Lower leg skin (tissue), 4 donors: ENCODE data around the gene MORC2. TPM values are rescaled to one million over a fixed set of nuclear protein-coding genes. Genes with fewer than 3 reads are reported as not detected.

Experiments used
- DNase-seq, 2 donors: peaks; one replicate each; pipeline ENCODE4 v3.0.0-alpha.2; 2019; ENCODE audit warnings: low spot score in 2 of 2
- H3K4me3 ChIP-seq: fragments of 200-600 bp; sonication (generic); 2 replicates; pipeline ENCODE4 v1.5.1; 2017; ENCODE audit warnings: mild to moderate bottlenecking, low read depth; ENCODE audit not compliant: poor library complexity, severe bottlenecking
- POLR2A ChIP-seq, 2 donors: fragments of 450-650 bp; IDR thresholded peaks; one replicate each; pipeline ENCODE4 v1.6.1; 2016 to 2017; ENCODE audit warnings: antibody characterized with exemption in 2 of 2, mild to moderate bottlenecking in 1 of 2, moderate library complexity in 1 of 2
- WGBS, 2 donors: methylation state at CpG; one replicate each; pipeline ENCODE4 v1.1.5; 2018; 5-methylcytosine and 5-hydroxymethylcytosine counted together
- intact Hi-C: fragments of 100-400 bp; cut with DNase I; formaldehyde crosslinking; loops from one replicate; pipeline ENCODE4 v1.15.0; 2023; ENCODE audit warnings: low total_unique reads
- total RNA-seq, 4 donors: library from RNA; depleted of rRNA; stranded (reverse); fragments of >200 nt; gene quantifications; one replicate each; pipeline ENCODE4 v1.1.0, GENCODE V29; 2016
- TF ChIP-seq, protein P1 (sequence below), 3 donors: fragments of 450-650 bp; IDR thresholded peaks; one replicate each; pipeline ENCODE4 v1.5.1; 2016; ENCODE audit warnings: antibody characterized with exemption in 3 of 3, mild to moderate bottlenecking in 3 of 3, moderate library complexity in 2 of 3

MORC2 gene
- total RNA-seq, 4 donors from 2014 or later, result 16.2 to 34.7 (median 21.4) TPM

DNA sequence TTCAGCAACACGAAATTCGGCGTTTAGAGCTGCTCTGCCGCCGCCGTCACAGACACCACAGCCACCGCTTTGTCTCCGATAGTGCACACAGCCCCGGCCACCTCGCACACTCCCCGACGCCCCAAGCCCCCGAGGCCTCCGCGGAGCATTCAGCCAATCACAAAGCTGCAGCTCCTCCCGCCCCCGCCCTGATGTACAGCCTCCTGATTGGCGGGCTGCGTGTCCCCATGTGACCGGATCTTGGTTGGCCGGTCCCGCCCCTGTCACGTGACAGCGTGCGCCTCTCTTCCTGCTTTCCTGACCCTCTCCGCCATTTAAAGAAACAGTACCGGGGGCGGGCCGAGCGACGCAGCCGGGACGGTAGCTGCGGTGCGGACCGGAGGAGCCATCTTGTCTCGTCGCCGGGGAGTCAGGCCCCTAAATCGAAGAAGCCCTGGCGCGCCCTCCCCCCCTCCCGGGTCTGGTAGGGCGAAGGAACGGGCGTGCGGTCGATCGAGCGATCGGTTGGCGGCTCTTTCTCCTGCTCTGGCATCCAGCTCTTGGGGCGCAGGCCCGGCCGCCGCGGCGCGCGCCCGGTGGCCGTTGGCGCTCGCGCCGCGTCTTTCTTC lies 454 bp upstream of the MORC2 start, which contains the start of gene TUG1:
Gene TUG1, plus strand, starts transcription at position 342 of the 608 bp plus-strand sequence.
- DNase-seq, result peak; percentile 98 to 100
- TF ChIP-seq, protein P1, sequence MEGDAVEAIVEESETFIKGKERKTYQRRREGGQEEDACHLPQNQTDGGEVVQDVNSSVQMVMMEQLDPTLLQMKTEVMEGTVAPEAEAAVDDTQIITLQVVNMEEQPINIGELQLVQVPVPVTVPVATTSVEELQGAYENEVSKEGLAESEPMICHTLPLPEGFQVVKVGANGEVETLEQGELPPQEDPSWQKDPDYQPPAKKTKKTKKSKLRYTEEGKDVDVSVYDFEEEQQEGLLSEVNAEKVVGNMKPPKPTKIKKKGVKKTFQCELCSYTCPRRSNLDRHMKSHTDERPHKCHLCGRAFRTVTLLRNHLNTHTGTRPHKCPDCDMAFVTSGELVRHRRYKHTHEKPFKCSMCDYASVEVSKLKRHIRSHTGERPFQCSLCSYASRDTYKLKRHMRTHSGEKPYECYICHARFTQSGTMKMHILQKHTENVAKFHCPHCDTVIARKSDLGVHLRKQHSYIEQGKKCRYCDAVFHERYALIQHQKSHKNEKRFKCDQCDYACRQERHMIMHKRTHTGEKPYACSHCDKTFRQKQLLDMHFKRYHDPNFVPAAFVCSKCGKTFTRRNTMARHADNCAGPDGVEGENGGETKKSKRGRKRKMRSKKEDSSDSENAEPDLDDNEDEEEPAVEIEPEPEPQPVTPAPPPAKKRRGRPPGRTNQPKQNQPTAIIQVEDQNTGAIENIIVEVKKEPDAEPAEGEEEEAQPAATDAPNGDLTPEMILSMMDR (IDR thresholded peaks at IDR 0.05), result no peak
- peak in 1 of 2 donors; percentile 44 for TF ChIP-seq POLR2A (IDR thresholded peaks at IDR 0.05)
- intact Hi-C loops, result no loop called here
- H3K4me3 ChIP-seq, result peak within 1 kb of the TSS; percentile 97
- 1% methylated on average over 22 to 52 of the region's 67 CpGs for WGBS, 2 donors

DNA sequence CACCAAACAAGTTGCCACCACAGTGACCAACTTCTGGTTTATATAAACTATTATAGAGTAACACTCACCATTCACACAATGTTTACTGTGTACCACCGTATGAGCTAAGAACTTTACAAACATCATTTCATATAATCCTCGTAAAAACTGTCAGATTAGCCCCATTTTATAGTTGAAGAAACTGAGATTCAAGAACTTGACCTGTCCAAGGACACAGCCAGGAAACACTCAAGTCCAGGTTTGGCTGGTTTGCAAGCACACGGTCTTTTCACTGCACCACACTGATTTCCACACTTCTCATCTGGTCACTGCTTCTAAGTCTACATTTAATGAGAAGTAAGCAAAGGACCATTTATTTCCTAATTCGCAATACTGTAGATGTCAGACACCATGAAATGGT lies 3.7 kb downstream of the MORC2 start:
- intact Hi-C loops, result no loop called here
- no peak overlapping the region for H3K4me3 ChIP-seq
- no peak for DNase-seq
- 96 to 97% methylated on average over 4 of the region's 4 CpGs for WGBS, 2 donors
- TF ChIP-seq, protein P1 (IDR thresholded peaks at IDR 0.05), result no peak
- TF ChIP-seq POLR2A (IDR thresholded peaks at IDR 0.05), result no peak

DNA sequence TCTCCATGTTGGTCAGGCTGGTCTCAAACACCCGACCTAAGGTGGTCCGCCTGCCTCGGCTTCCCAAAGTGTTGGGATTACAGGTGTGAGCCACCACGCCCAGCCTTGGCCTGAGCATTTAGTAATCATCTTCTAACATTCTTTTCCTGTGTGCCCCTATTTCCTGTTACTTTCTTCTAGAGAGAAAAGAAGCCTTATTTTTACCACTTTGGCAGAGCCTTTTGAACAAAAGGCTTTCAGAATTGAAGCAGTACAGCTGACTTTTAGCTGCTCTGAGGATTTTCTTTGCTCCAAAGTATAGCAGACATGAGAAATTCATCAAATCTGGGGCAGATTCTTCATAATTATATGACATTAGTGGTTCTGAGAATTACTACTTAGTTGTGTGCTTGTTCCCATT lies 13.4 kb downstream of the MORC2 start:
- TF ChIP-seq, protein P1 (IDR thresholded peaks at IDR 0.05), result no peak
- no peak for TF ChIP-seq POLR2A (IDR thresholded peaks at IDR 0.05)
- no peak overlapping the region for H3K4me3 ChIP-seq
- 92 to 93% methylated on average over 4 of the region's 4 CpGs for WGBS, 2 donors
- no peak for DNase-seq
- intact Hi-C loops, result no loop called here

DNA sequence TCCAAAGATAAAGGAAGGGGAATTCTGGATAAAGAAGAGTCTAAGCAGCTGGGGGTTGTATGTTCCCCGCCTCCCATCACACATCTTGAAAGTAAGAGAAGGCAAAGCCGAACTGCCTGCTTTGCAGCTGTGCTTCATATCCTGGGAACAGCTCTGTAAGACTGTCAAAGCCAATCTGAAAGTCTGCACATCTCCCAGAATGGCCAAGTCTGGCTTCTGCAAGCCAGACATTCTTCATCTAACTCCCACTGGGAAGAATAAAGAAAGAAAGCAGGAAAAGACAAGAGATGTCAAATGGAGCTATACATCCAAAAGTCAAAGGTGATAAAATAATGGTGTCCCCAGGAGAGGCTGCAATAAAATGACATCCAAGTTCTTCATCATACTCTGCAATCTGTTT lies 15.4 kb downstream of the MORC2 start:
- intact Hi-C loops, result no loop called here
- WGBS, 2 donors, result 95 to 98% methylated on average over 2 of the region's 2 CpGs
- no peak for DNase-seq
- TF ChIP-seq, protein P1 (IDR thresholded peaks at IDR 0.05), result no peak
- TF ChIP-seq POLR2A (IDR thresholded peaks at IDR 0.05), result no peak
- no peak overlapping the region for H3K4me3 ChIP-seq

DNA sequence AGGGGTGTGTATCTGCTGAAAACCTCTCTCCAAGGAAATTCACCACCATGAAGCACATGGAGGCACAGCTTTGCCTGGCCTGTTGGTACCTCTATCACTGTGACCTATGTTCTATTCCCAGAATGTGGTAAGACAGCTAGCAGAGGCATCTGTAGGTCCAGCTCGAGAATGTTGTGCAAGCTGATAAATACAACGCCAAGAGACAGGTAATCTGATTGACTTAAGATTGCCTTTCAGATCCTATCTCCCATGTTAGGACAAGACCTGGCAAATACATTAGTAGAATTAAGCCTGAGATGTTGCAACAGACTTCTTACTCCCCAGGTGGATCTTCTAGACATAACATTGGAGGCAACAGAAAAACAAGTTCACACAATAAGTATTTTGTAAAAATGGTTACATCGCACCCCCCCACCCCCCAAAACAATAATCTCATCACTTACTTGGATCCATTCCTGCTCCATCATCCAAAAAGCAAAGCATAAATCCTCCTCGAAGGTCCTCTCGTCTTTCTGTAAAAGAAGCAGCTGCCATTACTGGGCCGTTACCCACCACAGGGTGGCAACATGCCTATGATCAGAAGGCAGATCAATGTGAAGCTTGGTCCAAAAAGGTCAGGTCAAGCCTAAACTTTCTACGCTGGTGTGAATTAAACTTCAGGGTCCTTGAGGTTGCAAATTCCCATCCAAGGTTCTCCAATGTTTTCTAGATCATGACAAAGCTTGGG lies 18.5 kb downstream of the MORC2 start:
- DNase-seq, result no peak
- intact Hi-C loops, result loop anchor here (5.0 kb wide), 1 partner anchor 137 kb away; no protein-coding TSS in a partner anchor
- TF ChIP-seq, protein P1 (IDR thresholded peaks at IDR 0.05), result no peak
- TF ChIP-seq POLR2A (IDR thresholded peaks at IDR 0.05), result no peak
- no peak overlapping the region for H3K4me3 ChIP-seq
- 58 to 63% methylated on average over 7 of the region's 7 CpGs for WGBS, 2 donors
